GM18505 (cell line): ENCODE measurements around the gene ZNF644.
A peak's percentile ranks its signal among the peaks of the same experiment; 100 is the strongest.
"Not testable (repeated sequence)": the region's sequence is repeated elsewhere in the genome, so short reads cannot be mapped to it uniquely, and the experiment has no call there.

Experiments used
- ATAC-seq: cut with Tn5 transposase; IDR thresholded peaks from one replicate; pipeline ENCODE4 v1.9.1; 2021; ENCODE audit not compliant: unreplicated experiment
- POLR2A ChIP-seq: IDR thresholded peaks from 4 replicates; pipeline ENCODE4 v1.6.1; 2011; ENCODE audit warnings: borderline replicate concordance; ENCODE audit not compliant: insufficient read depth, insufficient read length; ENCODE audit errors: extremely low read depth

The ZNF644 gene

DNA sequence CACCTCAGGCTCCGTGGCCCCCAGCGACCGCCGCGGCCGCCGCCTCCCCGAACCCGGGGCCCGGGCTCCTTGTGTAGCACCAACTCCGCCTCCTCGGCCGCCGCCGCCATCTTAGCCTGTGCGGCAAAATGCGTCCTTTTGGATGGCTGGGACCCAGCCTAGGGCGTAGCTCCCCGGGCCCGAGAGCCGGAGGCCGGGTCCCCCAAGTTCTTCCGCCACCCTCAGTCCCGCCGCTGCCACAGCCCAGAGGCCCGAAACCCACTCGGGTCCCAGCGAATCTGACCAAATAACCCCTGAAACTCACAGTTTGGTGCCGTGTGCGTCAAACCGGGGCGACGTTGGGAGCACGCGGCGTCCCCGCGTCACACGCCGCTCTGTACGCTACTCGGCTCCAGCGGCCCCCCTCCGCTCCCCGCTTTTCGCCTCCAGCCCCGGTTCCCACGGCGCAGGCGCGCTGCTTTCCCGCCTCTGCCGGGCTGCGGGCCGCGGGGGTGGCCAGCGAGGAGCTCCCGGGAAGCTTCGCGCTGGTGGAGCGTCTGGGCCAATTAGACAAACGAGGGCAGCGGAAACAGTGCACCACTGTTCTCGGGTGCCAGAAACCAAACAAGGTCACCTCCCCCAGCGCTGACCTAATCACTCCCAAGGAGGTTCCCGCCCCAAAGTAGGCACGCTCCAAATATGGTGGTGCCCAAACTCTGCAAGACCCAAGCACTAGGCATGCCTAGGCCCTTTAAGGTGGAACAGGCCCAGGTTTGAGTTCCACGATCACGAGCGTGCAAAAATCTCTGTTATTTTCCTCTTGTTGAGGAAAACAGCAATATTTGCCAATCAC lies at the start of gene ZNF644:
Gene ZNF644, minus strand, starts transcription at position 350 of the 832 bp plus-strand sequence. CDS start 39,682 bp downstream, outside the sequence.
- TF ChIP-seq POLR2A = peak; percentile 71
- peak; percentile 71 for ATAC-seq

DNA sequence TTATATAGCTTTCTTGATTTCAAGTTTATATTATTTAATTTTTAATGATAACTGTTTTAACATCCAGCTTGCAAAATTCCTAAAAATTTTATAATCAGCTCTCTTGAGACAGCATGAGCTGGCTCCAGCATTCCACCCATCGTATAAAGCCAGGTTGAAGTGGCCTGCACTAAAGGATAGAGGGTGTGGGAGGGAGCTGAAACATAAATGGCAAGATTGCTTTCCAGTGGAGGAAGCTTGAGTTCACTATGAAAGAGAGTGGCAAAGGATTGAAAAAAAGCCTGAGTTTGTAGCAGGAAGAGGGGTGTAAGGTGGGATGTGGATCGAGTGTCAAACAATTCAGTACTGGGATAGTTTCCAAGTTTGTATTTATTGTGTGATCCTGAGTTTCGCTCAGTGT lies 48.5 kb upstream of the ZNF644 start:
- no peak for ATAC-seq

DNA sequence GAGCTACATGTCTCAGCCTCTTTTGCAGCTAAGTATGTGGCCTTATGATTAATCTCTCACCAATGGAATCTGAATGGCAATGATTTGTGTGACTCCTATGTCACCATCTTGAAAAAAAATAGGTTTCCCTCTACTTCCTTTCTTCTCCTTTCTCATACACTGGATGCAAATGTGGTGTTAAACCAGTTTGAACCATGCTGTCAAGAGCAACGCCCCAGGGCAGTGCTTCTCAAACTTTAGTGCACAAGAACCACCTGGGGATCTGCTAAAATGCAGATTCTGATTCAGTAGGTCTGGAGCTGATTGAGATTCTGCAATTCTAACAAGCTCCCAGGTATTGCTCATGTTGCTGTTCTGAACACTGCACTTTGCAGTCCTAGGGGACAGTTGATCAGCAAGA lies 44.7 kb upstream of the ZNF644 start:
- TF ChIP-seq POLR2A = no peak
- ATAC-seq = no peak

More for the DNA sequence above, 48.5 kb upstream of the ZNF644 start:
- TF ChIP-seq POLR2A = no peak

DNA sequence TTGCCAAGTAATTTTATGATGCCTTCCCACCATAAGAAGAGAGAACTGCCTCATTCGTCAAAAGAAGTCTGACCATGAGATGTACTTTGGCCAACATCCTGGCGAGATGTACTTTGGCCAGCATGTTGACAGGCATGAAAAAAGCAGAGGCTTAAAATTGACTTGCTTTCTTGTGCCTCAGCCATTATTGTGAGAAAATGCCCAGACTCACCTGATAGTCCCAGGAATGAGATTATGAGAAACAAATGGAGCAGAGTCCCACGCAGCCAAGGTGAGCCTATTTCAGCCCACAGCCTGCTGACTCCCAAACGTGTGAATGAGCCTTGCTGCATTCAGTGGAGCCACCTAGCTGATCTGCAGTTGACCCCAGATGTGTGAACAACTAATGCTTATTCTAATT lies 43.5 kb upstream of the ZNF644 start:
- TF ChIP-seq POLR2A = no peak
- ATAC-seq = no peak

DNA sequence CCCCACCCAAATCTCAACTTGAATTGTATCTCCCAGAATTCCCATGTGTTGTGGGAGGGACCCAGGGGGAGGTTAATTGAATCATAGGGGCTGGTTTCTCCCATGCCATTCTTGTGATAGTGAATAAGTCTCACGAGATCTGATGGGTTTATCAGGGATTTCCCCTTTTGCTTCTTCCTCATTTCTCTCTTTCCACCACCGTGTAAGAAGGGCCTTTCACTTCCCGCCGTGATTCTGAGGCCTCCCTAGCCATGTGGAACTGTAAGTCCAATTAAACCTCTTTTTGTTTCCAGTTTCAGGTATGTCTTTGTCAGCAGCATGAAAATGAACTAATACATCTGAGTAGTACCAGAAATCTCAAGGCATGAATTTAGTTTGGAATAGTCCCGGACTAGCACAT lies 41.6 kb upstream of the ZNF644 start:
- ATAC-seq = not testable (repeated sequence)

DNA sequence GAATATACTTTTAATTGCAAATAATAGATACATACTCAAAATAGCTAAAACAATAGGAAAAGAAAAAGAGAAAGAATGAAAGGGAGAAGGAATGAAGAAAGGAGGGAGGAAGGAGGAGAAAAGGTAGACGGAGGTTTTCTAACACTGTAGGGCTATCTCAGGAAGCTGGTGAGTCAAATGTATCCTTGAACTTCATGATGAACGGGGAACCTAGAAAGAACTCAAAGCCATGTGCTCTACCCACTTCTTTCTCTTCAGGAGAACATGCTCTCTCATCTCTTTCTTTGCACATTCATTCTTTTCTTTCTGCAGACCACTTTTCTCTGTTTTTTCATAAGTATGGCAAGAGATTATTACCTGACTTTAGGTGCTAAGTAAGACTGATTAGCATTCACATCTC lies 37.3 kb upstream of the ZNF644 start:
- no peak for TF ChIP-seq POLR2A
- ATAC-seq = no peak

DNA sequence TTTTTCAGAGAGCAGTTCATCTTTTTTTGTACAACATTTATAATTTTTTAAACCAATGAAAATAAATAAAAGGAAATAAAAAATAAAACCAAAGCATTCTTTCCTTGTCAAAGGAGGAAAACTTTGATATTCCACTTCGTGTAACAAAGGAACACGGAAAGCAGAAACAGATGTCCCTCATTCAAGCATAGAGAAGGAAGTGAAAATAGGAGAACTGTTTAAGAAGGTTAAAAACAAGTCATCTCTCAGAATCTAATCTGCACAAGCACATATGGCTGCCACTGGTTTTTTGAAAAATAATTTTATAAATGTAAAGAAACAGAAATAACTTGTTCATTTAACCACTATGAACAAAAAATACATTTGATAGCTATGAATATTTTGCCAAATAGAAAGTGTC lies 35.9 kb upstream of the ZNF644 start:
- peak; percentile 45 for ATAC-seq
- TF ChIP-seq POLR2A = no peak

DNA sequence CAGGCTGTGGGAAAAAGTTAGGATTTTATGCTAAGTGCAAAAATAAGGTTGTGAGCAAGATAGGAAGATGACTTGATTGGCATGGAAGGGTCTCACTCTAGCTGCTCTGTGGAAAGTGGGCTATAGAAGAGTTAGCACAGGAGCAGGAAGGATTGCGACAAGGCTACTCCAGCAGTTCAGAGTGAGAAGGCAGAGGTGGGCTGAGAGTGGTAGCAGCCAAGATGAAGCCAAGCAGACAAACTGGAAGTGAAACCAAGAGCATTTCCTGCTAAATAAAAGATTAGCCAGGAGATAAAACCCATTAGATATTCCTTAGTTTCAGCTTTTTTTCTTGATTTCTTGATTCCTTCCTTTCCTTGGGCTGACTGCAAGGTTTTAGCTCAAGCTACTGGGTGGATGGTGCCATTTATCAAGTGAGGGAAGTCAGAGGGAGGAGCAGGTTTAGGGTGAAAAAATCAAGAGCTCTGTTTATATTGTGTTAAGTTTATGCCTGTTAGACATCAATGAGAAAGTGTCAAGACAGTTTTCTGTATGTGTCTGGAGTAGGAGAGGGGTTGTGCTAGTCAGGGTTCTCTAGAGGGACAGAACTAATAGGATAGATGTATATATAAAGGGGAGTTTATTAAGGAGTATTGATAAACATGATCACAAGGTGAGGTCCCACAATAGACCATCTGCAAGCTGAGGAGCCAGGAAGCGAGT lies 33.1 kb upstream of the ZNF644 start:
- TF ChIP-seq POLR2A = no peak
- peak; percentile 79 for ATAC-seq

DNA sequence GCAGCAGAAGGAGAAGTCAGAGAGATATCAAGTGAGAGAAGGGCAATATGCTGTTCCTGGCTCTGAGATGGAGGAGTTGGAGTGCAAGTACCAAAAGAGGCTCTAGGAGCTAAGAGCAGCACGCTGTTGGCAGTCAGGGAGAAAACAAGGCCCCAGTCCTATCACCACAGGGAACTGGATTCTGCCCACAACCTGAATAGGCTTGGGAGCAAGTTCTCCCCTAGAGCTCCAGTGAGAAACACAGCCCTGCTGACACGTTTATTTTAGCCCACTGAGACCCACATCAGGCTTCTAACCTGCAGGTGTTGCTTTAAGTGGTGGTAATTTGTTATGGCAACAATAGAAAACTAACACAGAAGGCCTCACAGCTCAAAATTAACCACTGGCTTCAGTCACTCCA lies 31.8 kb upstream of the ZNF644 start:
- no peak for TF ChIP-seq POLR2A
- ATAC-seq = no peak

DNA sequence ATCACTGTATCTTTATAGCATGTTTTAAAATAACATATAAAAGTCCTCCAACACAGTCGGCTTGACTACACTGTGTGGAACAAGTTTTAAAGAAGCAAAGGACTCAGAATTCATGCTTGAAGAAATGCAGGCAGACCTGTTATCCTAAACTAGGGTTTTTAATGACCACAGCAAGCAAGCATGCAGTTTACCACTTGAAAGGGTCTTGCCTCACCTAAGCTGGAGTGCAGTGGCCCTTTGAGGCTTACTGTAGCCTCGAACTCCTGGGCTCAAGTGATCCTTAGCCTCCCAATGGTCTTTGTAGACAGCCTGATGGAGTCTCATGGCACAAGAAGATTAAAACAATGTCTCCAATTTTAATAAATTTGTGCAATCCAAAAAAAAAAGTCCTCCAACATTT lies 27.7 kb upstream of the ZNF644 start:
- ATAC-seq = not testable (repeated sequence)

DNA sequence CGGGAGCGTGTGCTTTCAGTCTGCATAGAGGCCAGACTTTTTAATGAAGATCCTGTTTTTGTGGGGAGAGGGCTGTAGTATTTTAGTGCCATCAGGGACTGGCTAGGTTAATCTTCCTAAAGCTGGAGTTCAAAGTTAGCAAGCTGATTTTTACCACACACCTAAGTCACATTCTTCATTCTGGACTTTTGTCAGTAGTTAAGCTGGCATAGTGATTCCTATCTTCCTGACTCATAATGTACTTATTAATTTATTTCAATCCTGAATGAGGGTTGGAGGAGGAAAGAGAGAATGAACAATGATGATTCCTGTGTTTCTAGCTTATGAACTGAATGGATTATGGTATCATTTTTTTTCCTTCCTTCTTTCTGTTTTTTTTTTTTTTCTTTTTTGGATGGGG lies 24.9 kb upstream of the ZNF644 start:
- no peak for TF ChIP-seq POLR2A
- no peak for ATAC-seq

DNA sequence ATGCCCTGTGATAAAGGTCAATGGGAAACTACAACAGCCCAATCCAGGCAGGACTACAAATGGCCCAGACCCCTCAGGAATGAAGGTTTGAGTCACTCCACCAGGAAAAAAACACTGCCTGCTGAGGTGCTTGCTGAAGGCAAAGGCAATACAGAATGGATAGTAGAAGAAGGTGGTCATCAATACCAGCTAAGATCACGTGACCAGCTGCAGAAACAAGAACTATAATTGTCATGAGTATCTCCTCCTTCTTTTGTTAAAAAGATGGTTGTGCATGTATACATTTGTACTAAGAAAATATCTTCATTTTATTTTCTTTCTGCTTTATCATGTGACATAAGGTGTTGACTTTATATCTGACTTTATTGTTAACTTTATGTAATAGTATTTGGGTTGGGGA lies 23.4 kb upstream of the ZNF644 start:
- TF ChIP-seq POLR2A = no peak
- no peak for ATAC-seq

DNA sequence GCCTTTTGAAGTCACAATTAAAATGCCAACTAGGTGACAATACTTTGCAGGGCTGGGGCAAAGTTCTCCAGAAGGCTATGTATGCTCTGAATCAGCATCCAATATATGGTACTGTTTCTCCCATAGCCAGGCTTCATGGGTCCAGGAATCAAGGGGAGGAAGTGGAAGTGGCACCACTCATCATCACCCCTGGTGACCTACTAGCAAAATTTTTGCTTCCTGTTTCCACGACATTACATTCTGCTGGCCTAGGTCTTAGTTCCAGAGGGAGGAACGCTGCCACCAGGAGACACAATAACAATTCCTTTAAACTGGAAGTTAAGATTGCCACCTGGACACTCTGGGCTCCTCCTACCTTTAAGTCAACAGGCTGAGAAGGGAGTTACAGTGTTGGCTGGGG lies 22.9 kb upstream of the ZNF644 start:
- not testable (repeated sequence) for ATAC-seq

DNA sequence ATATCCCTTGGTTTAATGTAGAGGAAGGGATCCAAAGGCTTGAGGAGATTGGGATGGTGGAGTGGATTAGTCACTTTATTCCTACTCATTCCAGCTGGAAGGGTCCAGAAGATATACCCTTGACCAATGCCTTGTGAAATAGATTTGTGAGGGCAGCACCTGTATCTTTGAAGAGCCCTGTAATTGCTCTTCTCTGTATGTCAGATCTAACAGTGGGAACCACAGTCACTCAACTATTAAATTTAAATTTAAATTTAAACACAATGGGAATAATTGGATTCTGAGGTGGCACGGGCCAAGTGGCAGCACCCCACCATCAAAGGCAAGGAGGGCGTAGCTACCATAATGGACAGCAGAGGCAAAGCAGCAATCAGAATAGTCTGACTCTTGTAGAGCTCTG lies 20.5 kb upstream of the ZNF644 start:
- not testable (repeated sequence) for ATAC-seq
